HUES64 (cell line): ENCODE results near the gene CRMP1. TPM values are rescaled to one million over a fixed set of nuclear protein-coding genes. Genes with fewer than 3 reads are reported as not detected.

Experiments used
- H3K27ac ChIP-seq: 2 replicates; pipeline ENCODE4 v1.7.0; 2013; ENCODE audit warnings: low read depth, low read length, inconsistent platforms
- H3K27me3 ChIP-seq: 2 replicates; pipeline ENCODE4 v1.6.1; 2013; ENCODE audit warnings: mild to moderate bottlenecking, low read length; ENCODE audit not compliant: insufficient read depth
- H3K36me3 ChIP-seq: 2 replicates; pipeline ENCODE4 v1.6.1; 2013; ENCODE audit warnings: mild to moderate bottlenecking, low read length; ENCODE audit not compliant: insufficient read depth
- H3K4me1 ChIP-seq: 2 replicates; pipeline ENCODE4 v1.6.1; 2013; ENCODE audit warnings: mild to moderate bottlenecking, low read length, moderate library complexity; ENCODE audit not compliant: insufficient read depth
- H3K4me3 ChIP-seq: 2 replicates; pipeline ENCODE4 v1.5.1; 2013; ENCODE audit warnings: mild to moderate bottlenecking, low read length, moderate library complexity
- H3K9ac ChIP-seq: 2 replicates; pipeline ENCODE4 v1.6.1; 2013; ENCODE audit warnings: mild to moderate bottlenecking, low read depth, low read length
- H3K9me3 ChIP-seq: 2 replicates; pipeline ENCODE4 v1.6.1; 2013; ENCODE audit warnings: low read depth, low read length; ENCODE audit not compliant: insufficient read depth
- WGBS: fragments of 150-250, 120-280 bp; methylation state at CpG from one replicate; pipeline ENCODE4 v1.1.7; 2013; ENCODE audit warnings: missing lambda C conversion rate; 5-methylcytosine and 5-hydroxymethylcytosine counted together
- polyA plus RNA-seq, 2 experiments: library from polyadenylated mRNA; stranded (reverse); fragments of 50-300 nt; gene quantifications; one replicate each; pipeline ENCODE4 v1.2.3, GENCODE V29; 2013

The CRMP1 gene
- polyA plus RNA-seq (2013, experiment 1 of 2): 82.6 TPM
- polyA plus RNA-seq (2013, experiment 2 of 2): 83.9 TPM

DNA sequence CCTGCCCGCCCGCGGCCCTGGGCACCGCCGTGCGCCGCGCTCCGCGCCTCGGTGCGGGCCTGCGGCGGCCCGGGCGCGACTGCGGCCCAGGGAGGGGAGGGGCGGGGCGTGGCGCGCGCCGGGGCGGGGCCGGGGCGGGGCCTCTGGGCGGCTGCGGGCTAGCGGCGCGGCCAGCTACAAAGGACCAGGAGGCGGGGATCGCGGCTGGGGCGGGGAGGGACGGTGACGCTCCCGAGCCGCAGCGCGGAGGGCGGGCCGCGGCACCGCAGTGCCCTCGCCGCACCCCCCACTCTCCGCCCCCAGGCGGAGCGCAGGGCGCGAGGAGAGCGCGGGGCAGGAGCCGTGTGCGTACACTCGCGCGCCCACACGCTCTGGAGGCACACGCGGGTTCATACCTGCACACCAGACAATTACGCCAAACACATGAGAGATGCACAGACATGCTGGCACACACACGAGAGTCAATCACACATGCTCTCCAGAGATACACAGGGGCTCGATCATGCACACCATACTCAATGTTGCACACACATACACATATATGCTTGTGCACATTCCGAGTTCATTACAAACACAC, at the start of gene CRMP1:
CRMP1 (minus strand) TSS at position 83 of the 577 bp plus-strand sequence. CDS start 117 bp downstream, outside the sequence.
- Histone ChIP-seq H3K4me1 (peaks cover 12% of the 10 kb centered on the region), H3K36me3 (no peaks in the 10 kb centered on the region), H3K27ac (no peak within 1 kb of the TSS), H3K27me3 (peaks cover 92% of the 10 kb centered on the region), H3K9me3 (peaks cover 4% of the 10 kb centered on the region; the same call in 1 of the 2 replicates), H3K4me3 (peak within 1 kb of the TSS; percentile 48), H3K9ac (no peak within 1 kb of the TSS)
- WGBS: 4% methylated on average over 66 of the region's 67 CpGs

DNA sequence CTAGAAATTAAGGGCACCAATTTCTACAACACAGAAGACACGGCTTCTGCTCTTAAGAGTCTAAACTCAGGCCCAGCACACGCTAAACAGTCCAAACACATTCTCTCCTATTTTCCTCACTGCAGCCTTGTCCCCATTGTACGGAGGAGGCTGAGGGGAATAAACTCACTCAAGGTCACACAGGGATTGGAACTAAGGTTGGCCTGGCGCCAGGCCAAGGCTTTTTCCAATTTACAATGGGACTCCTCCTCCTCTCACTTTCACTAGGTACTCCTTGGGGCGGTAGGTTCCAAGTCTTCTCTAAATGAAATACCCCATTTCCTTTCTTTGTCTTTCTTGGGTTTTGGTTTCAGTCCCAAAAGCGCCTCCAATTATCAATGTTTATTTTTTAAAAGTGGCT, 48.7 kb upstream of the CRMP1 start:
- H3K36me3 ChIP-seq: no peaks in the 10 kb centered on the region
- H3K9me3 ChIP-seq: peaks cover 1% of the 10 kb centered on the region; the same call in 1 of the 2 replicates
- no peaks in the 10 kb centered on the region for H3K4me1 ChIP-seq
- H3K4me3 ChIP-seq: no peak overlapping the region
- no peak overlapping the region for H3K9ac ChIP-seq
- no peak overlapping the region for H3K27ac ChIP-seq
- WGBS: 88% methylated on average over 6 of the region's 6 CpGs
- H3K27me3 ChIP-seq: no peaks in the 10 kb centered on the region

DNA sequence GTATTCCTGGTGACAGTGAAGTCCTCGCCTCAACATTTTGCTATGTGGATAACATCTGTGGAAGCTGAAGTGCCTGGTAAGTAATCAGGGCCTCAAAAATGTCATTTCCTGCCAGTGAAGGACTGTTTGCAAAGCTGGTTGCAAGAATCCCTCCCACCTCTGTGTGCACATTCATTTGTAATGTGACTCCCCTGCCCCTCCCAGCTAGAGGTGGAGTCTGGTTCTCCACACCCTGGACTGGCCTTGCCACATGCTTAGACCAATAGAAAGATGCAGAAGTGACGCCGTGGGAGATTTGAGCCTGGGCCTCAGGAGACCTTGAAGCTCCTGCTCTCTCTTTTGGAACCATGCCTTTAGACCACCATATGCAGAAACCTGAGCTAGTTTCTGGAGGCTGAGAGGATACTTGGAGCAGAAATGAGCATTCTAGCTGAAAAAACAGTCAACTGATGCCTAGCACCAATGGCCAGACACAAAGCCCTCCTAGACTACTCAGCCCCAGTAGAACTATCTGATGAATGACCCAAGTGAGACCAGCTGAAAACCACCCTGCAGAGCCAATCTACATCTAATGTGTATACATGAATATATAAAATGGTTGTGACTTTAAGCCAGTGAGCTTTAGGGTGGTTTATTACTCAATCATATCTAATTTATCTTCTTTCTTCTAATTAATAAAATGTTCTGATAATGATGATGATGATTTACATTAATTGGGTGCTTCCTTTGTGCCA, 47.8 kb upstream of the CRMP1 start:
- H3K4me1 ChIP-seq: no peaks in the 10 kb centered on the region
- no peaks in the 10 kb centered on the region for H3K9me3 ChIP-seq
- no peaks in the 10 kb centered on the region for H3K36me3 ChIP-seq
- H3K27me3 ChIP-seq: no peaks in the 10 kb centered on the region
- no peak overlapping the region for H3K9ac ChIP-seq
- H3K27ac ChIP-seq: no peak overlapping the region
- 82% methylated on average over 3 of the region's 3 CpGs for WGBS
- no peak overlapping the region for H3K4me3 ChIP-seq

DNA sequence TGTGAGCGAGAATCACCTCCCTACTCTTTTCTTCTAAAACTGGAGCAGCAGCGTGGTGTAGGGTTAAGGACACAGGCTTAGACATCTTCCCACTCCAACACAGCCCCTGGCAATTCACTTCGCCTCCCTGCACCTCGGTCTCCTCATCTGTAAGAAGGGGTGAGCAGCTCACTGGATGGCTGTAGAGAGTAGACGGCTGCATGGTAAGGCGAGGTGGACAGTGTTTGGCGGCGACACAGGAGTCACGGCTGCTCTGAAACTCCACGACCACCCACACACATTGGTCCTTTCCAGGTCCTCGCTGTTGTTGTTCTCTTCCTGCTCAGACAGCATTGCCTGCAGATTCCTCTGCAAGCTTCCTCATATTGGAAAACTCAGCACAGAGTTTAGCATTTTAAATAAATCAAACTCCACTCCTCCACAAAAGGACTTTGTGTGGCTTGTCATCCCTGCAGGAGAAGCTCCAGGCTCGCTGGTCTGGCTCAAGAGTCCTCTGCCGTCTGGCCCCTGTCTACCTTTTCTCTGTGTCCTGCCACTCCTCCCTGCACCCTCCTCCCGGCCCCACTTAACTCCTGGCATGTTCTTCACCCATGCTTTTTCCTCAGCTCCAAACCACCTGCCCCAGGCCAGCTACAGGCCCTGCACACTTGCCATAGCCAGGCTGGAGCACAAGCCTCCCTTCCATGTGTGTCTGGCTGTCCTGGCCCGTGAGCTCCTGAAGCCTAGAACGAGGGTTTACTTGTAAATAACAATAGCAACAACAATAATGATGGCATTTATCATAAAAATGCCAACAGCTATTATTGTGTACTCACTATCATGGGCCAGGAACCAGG, 41.3 kb upstream of the CRMP1 start:
- 88% methylated on average over 14 of the region's 16 CpGs for WGBS
- Histone ChIP-seq H3K4me3 (no peak overlapping the region), H3K9ac (no peak overlapping the region), H3K36me3 (no peaks in the 10 kb centered on the region), H3K4me1 (peaks cover 8% of the 10 kb centered on the region; the same call in 1 of the 2 replicates), H3K27ac (no peak overlapping the region), H3K9me3 (no peaks in the 10 kb centered on the region), H3K27me3 (peaks cover 6% of the 10 kb centered on the region; the same call in 1 of the 2 replicates)

DNA sequence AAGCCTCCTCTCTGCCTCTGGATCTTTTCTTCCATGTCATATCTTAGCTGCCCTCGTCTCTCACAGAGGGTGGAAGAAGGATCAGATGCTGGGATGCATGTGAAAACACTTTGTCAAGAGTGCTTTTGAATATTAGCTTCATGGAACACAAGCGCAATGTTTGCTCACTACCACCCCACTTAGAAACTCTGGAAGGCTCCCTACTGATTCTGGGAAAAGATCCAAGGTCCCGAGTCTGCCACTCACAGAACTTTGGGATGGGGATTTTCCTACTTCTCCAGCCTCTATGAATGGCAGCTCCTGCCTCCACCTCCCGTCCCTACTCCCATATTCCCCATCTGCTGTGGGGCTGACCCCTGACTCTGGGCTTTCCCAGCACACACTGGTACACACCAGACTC, 40.2 kb upstream of the CRMP1 start:
- Histone ChIP-seq H3K4me3 (no peak overlapping the region), H3K27me3 (peaks cover 6% of the 10 kb centered on the region; the same call in 1 of the 2 replicates), H3K9me3 (no peaks in the 10 kb centered on the region), H3K4me1 (peaks cover 8% of the 10 kb centered on the region; the same call in 1 of the 2 replicates), H3K9ac (no peak overlapping the region), H3K36me3 (no peaks in the 10 kb centered on the region), H3K27ac (no peak overlapping the region)
- 92% methylated on average over 3 of the region's 4 CpGs for WGBS

DNA sequence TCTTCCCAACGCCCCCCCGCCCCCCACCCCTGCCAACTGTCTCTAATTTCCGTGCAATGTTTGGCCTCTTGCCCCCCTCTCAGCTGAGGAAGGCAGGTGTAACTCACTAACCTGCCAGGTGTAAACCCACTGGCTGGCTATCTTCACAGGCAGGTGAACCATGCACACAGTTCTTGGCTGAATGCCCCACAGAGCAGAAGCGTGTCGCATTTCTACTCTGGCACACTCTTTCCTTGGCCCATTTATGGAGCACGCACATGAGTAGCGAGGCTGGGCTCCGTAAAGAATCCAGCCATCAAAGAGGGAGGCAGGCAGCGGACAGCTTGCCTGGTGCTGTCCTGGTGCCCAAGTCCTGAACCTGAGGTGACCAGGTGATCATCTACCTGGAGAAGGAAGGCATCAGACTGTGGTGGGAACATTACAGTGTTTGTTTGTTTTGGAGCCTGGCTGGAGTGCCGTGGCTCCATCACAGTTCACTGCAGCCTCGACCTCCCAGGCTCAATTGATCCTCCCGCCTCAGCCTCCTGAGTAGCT, 39.2 kb upstream of the CRMP1 start:
- Histone ChIP-seq H3K4me3 (no peak overlapping the region), H3K27ac (no peak overlapping the region), H3K36me3 (no peaks in the 10 kb centered on the region), H3K27me3 (peaks cover 6% of the 10 kb centered on the region; the same call in 1 of the 2 replicates), H3K9ac (no peak overlapping the region), H3K9me3 (no peaks in the 10 kb centered on the region), H3K4me1 (peaks cover 8% of the 10 kb centered on the region; the same call in 1 of the 2 replicates)
- 84% methylated on average over 12 of the region's 12 CpGs for WGBS

DNA sequence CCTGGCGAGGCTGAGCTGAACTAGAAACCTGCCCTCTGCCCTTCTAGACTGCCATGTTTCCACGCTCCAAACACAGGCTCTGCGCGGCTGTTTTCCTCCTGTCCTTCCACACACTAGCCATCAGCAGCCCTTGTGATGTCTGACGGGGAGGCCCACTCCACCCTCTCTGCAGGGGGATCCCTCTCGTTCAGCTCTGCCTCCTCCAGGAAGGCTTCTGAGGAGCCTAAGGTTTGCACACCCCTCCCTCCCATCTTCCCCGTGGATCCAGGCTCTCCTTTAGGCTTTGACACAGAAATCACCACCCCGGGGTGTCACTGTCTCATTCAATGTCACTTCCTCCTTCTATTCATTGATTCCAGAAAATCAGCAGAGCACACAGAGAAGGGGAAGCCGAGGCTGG, 38.6 kb upstream of the CRMP1 start:
- Histone ChIP-seq H3K9me3 (no peaks in the 10 kb centered on the region), H3K4me3 (no peak overlapping the region), H3K9ac (no peak overlapping the region), H3K27me3 (peaks cover 6% of the 10 kb centered on the region; the same call in 1 of the 2 replicates), H3K27ac (no peak overlapping the region), H3K36me3 (no peaks in the 10 kb centered on the region), H3K4me1 (peaks cover 8% of the 10 kb centered on the region; the same call in 1 of the 2 replicates)
- 58% methylated on average over 9 of the region's 9 CpGs for WGBS

DNA sequence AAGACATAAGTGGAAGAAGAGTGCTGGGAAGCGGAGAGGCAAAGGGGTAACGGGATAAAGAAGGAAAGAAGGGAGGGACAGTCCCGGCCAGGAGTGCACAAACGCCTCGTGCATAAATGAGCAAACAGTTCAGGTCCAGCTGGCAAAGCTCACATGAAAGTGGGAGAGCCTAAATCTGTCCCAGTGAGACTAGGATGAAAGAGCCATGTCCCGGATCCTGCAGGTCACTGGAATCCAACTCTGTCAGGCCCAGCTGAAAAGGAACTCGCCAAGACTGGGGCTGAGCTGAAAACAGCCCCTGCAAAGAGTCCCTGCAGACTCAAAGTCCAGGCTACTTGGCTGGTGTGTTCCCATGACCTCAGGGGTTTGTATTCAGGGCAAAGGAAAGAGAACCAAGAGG, 38.0 kb upstream of the CRMP1 start:
- no peak overlapping the region for H3K9ac ChIP-seq
- no peak overlapping the region for H3K27ac ChIP-seq
- H3K4me3 ChIP-seq: no peak overlapping the region
- 84% methylated on average over 7 of the region's 7 CpGs for WGBS
- no peaks in the 10 kb centered on the region for H3K9me3 ChIP-seq
- H3K4me1 ChIP-seq: peaks cover 8% of the 10 kb centered on the region; the same call in 1 of the 2 replicates
- H3K27me3 ChIP-seq: peaks cover 6% of the 10 kb centered on the region; the same call in 1 of the 2 replicates
- H3K36me3 ChIP-seq: no peaks in the 10 kb centered on the region

DNA sequence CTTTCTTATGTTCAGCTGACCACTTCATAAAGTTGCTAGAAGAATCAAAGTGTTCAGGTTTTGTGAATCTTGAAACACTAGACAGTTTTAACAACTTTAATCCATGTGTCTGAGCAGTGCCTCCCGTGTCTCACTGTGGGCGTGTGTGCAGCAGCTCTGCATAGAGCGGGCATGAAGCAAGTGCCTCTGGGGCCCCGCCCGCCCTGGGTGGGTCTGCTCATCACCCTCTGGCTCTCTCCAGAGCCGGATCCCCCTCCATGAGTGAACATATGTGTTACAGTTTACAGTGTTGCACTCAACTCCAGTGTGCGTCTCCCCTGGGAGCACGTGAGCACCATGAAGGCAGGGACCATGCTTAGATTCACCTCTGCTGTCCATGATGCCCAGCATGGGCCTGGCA, 37.6 kb upstream of the CRMP1 start:
- no peaks in the 10 kb centered on the region for H3K9me3 ChIP-seq
- H3K27me3 ChIP-seq: peaks cover 6% of the 10 kb centered on the region; the same call in 1 of the 2 replicates
- H3K36me3 ChIP-seq: no peaks in the 10 kb centered on the region
- WGBS: 93% methylated on average over 8 of the region's 8 CpGs
- H3K4me1 ChIP-seq: peaks cover 8% of the 10 kb centered on the region; the same call in 1 of the 2 replicates
- no peak overlapping the region for H3K27ac ChIP-seq
- no peak overlapping the region for H3K4me3 ChIP-seq
- H3K9ac ChIP-seq: no peak overlapping the region

DNA sequence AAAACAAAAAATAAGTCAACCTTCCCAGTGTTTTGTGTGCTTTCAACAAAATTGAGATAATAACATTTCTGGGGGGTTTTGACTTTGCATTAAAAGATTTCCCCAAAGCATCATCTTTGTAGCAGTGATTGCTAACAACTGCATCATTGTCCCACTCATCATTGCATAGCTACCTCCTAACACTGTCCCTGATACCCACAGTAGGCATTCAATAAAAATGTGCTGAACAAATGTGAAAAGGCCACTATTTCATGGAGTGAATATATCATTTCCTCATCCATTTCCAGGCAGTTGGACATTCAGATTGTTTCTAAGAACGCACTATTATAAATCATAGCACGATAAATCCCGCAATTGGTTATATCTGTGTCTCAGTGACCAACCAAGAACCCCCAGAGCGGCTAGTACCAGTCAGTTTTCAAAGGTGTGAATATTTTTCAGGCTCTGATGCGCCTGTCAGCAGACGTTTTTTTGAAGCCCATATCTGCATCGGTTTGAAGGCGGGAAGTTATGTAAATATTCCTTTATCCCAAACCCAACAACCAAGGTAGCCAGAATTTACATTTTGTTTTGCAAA, 36.0 kb upstream of the CRMP1 start:
- Histone ChIP-seq H3K4me3 (no peak overlapping the region), H3K27me3 (peaks cover 6% of the 10 kb centered on the region; the same call in 1 of the 2 replicates), H3K36me3 (no peaks in the 10 kb centered on the region), H3K9ac (no peak overlapping the region), H3K27ac (no peak overlapping the region), H3K9me3 (no peaks in the 10 kb centered on the region), H3K4me1 (peaks cover 8% of the 10 kb centered on the region; the same call in 1 of the 2 replicates)
- 84% methylated on average over 8 of the region's 8 CpGs for WGBS
